Midbrain (tissue), 1 donor: ENCODE measurements around the gene CACNA1H.
A peak's percentile ranks its signal among the peaks of the same experiment; 100 is the strongest.

Source experiments
- DNase-seq: peaks from one replicate; lab custom pipeline; 2025; lab: John Stamatoyannopoulos, UW

Gene CACNA1H

GRCh38 chr16:1152651-1153259 is at the start of gene CACNA1H:
Gene CACNA1H (plus strand): TSS chr16:1153106. CDS start chr16:1153738, 632 bp downstream.
- DNase-seq = no peak

- DNase-seq = no peak
These were observed 49.3 kb upstream of the CACNA1H start for GRCh38 chr16:1103636-1103980.

GRCh38 chr16:1105888-1106620 is 46.9 kb upstream of the CACNA1H start:
- DNase-seq = peak; percentile 45

- no peak for DNase-seq
These were observed 46.2 kb upstream of the CACNA1H start for GRCh38 chr16:1106659-1107058.

GRCh38 chr16:1107141-1107540 is 45.8 kb upstream of the CACNA1H start:
- no peak for DNase-seq

- DNase-seq = no peak
These were observed 45.2 kb upstream of the CACNA1H start for GRCh38 chr16:1107731-1108130.

- DNase-seq = peak; percentile 9
These were observed 44.3 kb upstream of the CACNA1H start for GRCh38 chr16:1108299-1109252.

- no peak for DNase-seq
These were observed 43.3 kb upstream of the CACNA1H start for GRCh38 chr16:1109648-1110047.

- no peak for DNase-seq
These were observed 40.3 kb upstream of the CACNA1H start for GRCh38 chr16:1112506-1113184.

- DNase-seq = no peak
These were observed 39.4 kb upstream of the CACNA1H start for GRCh38 chr16:1113489-1113888.

GRCh38 chr16:1113889-1114526 is 38.9 kb upstream of the CACNA1H start:
- DNase-seq = no peak

- no peak for DNase-seq
These were observed 36.2 kb upstream of the CACNA1H start for GRCh38 chr16:1116693-1117077.

GRCh38 chr16:1117176-1117900 is 35.6 kb upstream of the CACNA1H start:
- no peak for DNase-seq

GRCh38 chr16:1117926-1118325 is 35.0 kb upstream of the CACNA1H start:
- DNase-seq = no peak

GRCh38 chr16:1119129-1119528 is 33.8 kb upstream of the CACNA1H start:
- no peak for DNase-seq

- no peak for DNase-seq
These were observed 32.9 kb upstream of the CACNA1H start for GRCh38 chr16:1119766-1120576.

GRCh38 chr16:1120577-1120941 is 32.3 kb upstream of the CACNA1H start:
- no peak for DNase-seq

- no peak for DNase-seq
These were observed 31.9 kb upstream of the CACNA1H start for GRCh38 chr16:1121009-1121408.

GRCh38 chr16:1121601-1122397 is 31.1 kb upstream of the CACNA1H start:
- DNase-seq = no peak
